HG03378 (cell line): ENCODE measurements around the gene MBNL2.

Experiments
- ATAC-seq: cut with Tn5 transposase; IDR thresholded peaks from one replicate; pipeline ENCODE4 v1.9.1; 2021; ENCODE audit warnings: mild to moderate bottlenecking, moderate library complexity; ENCODE audit not compliant: unreplicated experiment

MBNL2 gene

GRCh38 chr13:97267418-97268059, 45.4 kb downstream of the MBNL2 start:
- ATAC-seq, result no peak

- no peak for ATAC-seq
Observed at GRCh38 chr13:97268772-97269171, 46.6 kb downstream of the MBNL2 start.

DNA sequence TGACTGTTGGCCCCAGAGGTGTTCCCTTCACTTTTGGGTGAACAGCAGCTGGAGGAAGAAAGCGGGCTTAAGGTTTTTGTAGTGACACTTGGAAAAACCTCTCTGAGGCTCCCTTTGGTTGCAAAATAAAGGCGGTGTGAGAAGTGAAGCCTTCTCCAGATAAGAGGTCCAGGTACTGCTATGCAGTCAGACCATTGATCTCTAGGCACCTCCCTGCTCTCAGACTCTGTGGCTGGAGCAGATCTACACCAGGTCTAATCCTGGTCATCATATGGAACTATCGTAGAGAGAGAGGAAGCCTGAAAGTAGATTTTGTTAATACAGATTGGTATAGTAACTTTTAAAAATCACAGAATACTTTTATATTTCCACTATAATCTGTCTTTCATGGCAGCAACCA, 47.5 kb downstream of the MBNL2 start:
- no peak for ATAC-seq

DNA sequence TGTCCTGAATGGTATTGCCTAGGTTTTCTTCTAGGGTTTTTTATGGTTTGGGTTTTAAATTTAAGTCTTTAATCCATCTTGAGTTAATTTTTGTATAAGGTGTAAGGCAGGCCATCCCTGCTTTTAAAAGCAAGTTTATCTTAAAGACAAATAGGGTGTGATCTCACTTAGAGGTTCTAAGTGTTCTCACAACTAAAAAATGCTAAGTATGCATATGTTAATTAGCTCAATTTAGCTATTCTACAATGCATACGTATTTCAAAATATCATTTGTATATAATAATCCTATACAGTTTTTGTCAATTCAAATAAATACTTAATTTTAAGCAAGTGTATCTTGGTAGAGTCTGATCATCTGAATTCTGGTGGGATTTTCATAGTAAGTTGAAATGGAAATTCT, 50.4 kb downstream of the MBNL2 start:
- no peak for ATAC-seq

DNA sequence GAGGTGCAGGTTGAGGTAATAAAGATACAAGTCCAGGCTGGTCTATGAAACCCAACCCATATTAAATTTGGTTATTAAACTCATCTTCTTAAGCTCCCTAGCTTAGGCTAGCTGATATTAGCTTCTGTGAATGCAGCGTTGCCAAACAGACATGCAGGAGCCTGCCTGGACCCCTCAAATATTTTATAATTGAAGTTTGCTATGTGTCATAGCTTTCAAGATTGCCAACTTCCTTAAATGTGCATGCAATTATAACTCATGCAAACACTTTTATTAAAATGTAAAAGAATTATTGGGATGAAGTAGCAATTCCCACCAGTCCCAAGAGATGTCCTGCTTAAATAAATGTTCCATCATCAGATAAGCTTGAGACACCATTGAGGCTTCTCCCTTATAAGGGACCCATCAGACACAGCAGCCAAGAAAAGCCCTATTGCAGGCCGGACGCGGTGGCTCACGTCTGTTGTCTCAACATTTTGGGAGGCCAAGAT, 51.3 kb downstream of the MBNL2 start:
- ATAC-seq, result no peak

- ATAC-seq, result peak; percentile 42
Observed at GRCh38 chr13:97274829-97275649, 52.9 kb downstream of the MBNL2 start.

- no peak for ATAC-seq
Observed at GRCh38 chr13:97275776-97276501, 53.8 kb downstream of the MBNL2 start.

GRCh38 chr13:97276862-97277269, 54.7 kb downstream of the MBNL2 start:
- peak; percentile 38 for ATAC-seq

DNA sequence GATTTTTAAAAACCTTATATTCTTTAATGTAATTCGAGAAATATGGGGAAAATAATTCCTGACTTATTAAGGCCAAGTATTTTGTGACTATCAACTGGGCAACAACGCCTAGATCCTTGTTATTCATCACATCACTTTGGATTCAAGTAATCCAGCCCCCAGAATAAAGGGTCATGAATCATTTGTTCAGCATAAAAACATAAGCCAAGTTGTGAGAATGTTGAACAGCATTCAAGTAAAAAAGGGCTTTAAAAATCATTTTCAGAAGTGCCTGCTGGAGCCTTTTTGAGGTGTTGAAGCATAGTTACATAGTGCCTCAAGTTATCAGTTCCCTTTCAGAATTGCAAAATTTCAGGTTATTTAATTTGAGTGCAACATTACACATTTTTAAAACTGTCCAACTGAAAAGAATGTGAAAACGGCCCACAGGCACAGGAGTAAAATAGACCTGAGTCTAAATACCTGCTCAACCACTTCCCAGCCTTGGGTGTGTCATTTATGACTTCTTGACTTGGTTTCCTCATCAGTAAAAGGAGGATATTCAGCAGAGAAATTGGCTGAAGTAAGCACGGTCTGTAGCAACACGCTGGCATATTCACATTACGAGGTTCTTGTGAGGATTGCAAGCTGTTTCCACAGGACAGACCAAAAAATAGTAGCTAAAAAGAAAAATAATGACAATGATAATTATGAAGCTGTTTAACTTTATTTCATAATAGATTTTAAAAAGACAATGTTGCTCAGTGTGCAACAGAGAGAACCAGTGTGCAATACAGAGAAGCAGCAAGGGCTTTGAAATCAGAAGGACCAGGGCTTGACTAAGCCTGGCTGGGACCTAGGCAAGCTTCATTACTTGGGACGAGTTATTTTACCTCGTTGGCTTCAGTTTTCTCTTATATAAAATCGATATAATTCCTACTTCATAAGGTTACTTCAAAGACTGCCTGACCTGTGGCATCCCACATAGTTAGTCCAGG, 56.6 kb downstream of the MBNL2 start:
- ATAC-seq, result no peak

DNA sequence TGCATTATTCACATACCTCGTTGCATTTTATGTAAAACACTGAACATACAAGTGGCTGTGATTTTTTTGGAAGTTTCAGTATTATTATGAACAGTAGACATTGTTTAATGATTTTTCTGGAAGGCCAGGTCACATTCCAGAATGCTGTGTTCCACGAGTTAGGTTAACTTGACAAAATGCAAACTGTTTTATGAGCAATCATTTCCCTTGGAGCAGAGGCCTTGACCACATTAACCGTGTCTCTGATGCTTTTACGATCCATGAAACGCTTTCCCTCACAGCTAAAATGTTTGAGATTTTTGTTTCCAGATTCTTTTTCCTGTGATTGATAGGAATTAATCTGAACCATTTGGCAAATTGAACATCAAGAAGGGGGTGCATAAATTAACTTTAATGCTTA, 57.8 kb downstream of the MBNL2 start:
- no peak for ATAC-seq

DNA sequence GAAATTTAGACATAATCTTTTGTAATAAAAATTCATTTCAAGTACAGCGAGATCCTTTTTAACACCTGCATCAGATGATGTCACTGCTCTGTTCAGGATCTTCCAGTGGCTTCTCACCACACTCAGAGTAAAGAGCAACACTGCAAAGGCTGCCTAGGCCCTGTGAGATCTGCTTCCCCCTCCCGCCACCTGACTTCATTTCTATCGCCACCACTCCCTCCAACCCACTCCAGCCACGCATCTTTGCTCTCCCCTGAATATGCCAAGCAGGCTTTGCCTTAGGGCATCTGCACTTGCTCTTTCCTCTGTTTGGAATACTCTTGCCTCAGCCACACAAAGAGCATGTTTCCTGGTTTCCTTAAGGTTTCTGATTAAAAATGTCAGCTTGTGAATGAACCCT, 58.3 kb downstream of the MBNL2 start:
- no peak for ATAC-seq

DNA sequence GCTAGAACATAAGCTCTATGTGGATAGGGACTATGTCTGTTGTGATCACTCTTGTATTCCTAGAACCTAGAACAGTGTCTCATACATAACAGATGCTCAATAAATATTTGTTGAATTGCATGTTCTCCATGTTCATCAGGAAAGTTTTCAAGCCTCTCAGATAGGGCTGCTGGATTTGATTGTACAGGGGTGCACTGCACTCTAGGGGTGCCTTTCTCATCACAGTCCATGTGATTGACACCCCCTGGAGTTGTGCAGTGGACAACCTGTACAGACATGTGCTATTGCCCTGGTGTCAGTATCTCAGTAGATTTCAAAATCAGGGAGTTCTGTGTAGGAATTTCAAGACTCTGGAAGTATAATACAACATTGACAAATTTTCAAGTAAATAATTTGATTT, 58.9 kb downstream of the MBNL2 start:
- no peak for ATAC-seq

DNA sequence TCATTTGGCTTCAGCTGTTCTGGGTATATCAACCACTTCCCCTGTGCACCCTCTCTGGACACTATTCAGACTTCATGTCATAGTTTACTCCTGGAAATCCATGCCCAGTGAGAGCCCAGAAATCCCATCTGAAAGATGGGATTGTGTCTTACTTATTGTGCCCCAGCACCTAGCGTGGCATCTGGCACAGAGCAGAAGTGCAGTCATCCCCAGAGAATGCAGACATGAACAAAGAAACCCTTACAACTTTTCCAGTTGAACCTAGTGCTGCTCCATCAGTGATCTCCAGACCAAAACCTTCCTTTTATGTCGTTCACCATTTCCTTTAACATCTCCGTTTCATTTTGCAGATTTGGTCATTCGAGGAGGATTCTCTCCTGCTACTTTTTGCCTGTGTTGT, 60.6 kb downstream of the MBNL2 start:
- no peak for ATAC-seq

DNA sequence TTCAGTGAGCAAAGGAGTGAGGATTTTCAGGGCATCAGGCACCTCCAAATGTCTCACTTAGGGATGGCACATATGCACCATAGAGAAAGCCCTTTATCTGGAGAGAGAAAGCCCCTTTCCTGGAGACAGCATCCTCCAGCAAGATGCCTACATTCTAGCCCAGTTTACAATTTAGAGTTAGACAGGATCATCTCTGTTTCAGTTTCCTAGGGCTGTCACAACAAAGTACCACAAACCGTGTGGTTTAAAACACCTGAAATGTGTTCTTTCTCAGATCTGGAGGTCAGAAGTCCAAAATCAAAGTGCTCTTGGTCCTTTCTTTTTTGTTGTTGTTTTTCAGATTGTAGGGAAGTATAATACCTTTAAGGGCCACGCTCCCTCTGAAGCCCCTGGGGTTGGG, 61.8 kb downstream of the MBNL2 start:
- no peak for ATAC-seq

GRCh38 chr13:97284558-97284957, 62.4 kb downstream of the MBNL2 start:
- no peak for ATAC-seq

DNA sequence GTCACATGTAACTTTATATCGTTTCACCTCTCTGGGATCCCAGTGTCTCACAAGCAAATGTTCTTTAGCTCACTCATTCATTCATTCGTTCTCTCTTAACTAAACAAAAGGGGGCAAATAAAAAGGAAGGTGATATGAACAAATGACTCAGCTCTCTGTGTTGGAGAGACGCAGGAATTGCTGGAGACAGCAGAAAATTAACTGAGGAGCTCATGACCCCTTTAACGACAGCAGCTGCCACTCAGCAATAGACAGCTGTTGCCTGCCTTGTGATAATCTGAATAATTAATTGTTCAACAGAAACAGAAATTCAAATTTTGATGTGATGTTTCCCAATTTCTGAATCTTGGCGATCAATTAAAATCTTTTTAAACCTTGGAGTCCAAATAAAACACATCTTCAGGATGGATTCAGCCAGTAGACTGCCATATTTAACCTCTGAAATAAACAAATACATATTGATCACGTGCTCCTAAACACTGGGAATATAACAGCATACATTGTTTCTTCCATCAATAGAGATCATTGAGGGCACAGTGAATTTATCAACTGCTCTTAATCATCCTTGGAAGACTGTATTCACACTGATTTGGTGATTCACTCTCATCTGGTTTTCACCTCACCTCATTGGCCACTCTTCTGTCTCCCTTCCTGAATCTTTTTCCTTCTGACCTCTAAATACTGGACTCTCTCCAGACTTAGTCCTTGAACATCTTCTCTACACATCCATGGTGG, 63.3 kb downstream of the MBNL2 start:
- no peak for ATAC-seq

DNA sequence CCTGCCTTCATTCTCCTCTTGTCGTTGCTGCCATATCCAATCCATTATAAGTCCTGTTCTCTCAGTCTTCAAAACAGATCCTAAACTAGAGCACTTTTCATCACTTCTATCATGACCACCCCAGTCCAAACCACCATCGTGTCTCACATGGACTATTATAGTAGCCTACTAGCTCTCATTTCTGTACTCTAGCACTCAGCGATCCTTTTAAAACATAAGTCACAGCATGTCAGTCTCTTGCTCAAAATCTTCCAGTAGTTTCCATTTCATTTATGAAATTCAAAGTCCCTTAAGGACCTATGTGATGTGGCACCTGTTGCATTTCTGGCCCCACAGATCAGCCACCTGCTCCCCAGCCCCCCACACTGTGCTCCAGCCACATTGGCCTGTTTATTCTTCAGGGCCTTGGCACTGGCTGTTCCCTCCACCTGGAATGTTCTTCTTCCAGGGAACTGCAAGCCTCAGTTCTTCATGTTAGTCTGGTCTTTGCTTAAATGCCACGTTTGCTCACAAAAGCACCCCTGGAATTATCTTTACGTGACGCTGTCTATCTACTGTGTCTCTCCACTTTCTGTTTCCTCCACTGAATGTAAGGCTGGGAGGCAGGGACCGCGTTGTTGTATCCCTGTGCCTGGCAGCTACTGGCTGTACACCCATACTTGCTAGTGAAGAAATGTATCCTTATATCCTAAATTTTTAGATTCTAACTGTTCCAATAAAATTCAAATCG, 64.3 kb downstream of the MBNL2 start:
- ATAC-seq, result no peak

GRCh38 chr13:97287047-97287383, 64.9 kb downstream of the MBNL2 start:
- ATAC-seq, result no peak

GRCh38 chr13:97288486-97288900, 66.4 kb downstream of the MBNL2 start:
- no peak for ATAC-seq
